GM13976 (cell line): Measurements from ENCODE around the gene FNBP1L.
"Not testable (repeated sequence)": the region's sequence is repeated elsewhere in the genome, so short reads cannot be mapped to it uniquely, and the experiment has no call there.

Experiments used
- DNase-seq: peaks from one replicate; pipeline ENCODE4 v3.0.0; 2012; ENCODE audit warnings: low spot score
- in situ Hi-C: fragments of 300-500 bp; cut with MboI; formaldehyde crosslinking; loops from one replicate; pipeline ENCODE4 v1.12.0; 2022; ENCODE audit warnings: low sequenced_read_pairs, mixed read lengths, inconsistent platforms; ENCODE audit not compliant: unreplicated experiment
- TF ChIP-seq, protein P1 (sequence below): IDR thresholded peaks from 2 replicates; pipeline ENCODE4 v1.5.1; 2012; ENCODE audit warnings: borderline replicate concordance, mild to moderate bottlenecking; ENCODE audit not compliant: insufficient read depth; ENCODE audit errors: extremely low read depth, missing control alignments, control extremely low read depth

The FNBP1L gene

DNA sequence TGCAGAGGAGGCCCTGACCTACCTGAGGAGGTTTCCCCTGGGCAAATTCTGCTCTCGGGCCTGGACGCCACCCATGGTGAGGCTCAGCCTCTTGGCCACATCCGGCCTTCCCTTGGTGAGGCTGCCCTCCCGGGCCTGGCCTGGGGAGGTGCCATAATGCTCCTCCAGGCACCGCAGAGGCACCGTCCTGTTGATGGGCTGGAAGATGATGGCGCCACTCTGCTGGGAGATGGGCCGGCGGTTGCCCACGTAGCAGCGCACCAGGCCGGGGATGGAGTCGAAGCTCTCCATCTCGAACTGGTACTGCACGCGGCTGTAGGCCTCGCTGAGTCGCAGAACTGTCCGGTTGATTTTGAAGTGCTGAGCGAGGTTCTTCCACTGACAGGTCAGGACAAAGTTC lies 141.0 kb downstream of the FNBP1L start:
- in situ Hi-C loops = no loop called here
- DNase-seq = no peak
- TF ChIP-seq, protein P1, sequence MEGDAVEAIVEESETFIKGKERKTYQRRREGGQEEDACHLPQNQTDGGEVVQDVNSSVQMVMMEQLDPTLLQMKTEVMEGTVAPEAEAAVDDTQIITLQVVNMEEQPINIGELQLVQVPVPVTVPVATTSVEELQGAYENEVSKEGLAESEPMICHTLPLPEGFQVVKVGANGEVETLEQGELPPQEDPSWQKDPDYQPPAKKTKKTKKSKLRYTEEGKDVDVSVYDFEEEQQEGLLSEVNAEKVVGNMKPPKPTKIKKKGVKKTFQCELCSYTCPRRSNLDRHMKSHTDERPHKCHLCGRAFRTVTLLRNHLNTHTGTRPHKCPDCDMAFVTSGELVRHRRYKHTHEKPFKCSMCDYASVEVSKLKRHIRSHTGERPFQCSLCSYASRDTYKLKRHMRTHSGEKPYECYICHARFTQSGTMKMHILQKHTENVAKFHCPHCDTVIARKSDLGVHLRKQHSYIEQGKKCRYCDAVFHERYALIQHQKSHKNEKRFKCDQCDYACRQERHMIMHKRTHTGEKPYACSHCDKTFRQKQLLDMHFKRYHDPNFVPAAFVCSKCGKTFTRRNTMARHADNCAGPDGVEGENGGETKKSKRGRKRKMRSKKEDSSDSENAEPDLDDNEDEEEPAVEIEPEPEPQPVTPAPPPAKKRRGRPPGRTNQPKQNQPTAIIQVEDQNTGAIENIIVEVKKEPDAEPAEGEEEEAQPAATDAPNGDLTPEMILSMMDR = no peak

DNA sequence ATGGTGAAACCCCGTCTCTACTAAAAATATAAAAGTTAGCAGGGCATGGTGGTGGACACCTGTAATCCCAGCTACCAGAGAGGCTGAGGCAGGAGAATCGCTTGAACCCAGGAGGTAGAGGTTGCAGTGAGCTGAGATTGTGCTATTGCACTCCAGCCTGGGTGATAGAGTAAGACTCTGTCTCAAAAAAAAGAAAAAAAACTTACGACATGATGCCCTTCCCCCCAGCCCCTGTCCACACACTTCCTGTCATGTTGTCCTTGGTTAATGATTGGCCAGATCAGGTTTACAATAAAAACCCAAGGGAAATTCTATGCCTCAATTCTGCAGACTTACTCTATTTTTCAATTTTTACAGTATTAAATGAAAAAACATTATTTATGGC lies 143.4 kb downstream of the FNBP1L start:
- in situ Hi-C loops, DNase-seq: not testable (repeated sequence)

DNA sequence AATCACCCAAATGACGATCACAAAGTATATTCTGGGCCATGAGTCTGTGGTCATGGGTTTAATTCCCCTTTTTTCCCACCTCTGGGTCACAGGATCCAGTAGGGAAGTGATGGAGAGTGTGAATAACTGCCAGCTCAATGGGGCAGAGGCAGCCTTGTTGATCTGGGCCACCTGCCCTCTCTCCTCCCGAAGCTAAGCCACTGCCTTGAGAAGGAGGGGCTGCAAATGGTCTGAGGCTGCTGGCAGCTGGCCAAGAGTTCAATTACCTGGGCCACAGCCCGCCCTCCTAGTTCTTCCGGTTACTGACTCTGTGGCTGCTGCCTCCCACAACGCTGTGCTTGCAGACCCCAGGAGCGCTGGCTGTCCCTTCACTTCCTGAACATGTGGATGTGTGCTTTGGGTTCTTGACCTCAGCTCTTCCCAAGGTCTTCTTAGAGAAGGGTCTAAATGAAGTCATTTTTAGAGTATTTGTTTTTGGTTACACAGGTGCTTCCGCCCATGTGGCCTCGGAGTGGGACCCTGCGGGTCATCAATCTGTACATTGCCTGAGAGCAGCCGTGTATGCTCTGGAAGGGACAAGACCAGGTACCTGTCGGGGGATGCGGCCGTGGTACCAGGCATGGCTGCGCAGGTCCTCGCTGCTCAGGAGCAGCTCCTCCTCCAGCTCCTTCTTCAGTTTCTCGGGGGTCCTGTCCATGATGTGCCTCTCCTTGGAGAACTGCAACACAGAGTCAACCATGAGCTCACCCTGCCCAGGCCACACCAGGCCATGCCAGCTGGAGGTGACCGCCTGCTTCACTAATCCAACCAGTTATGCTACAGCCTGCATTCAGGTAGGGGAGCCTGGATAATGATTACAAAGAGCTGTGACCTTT lies 144.0 kb downstream of the FNBP1L start:
- peak; percentile 72 for DNase-seq
- in situ Hi-C loops = no loop called here
- TF ChIP-seq, protein P1 = no peak

DNA sequence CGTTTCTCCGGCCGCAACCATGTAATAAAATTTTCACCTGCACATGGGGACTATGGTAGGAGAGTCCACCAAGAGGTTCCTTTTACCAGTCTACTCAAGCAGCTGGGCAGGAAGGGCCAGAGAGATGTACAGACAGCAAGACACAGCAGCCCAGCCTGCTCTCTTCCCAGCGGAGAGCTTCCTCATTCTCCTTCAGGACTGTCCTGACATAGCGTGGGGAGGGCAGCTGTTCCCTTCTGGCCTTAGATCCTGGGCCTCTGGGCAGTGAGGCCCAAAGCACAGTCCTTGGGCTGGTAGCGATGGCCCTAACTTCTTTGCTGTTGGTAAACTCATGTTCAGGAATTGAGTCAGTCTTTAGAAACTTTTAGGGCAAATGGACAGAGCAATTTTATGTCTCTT lies 144.6 kb downstream of the FNBP1L start:
- in situ Hi-C loops = no loop called here
- DNase-seq = no peak
- TF ChIP-seq, protein P1 = no peak

DNA sequence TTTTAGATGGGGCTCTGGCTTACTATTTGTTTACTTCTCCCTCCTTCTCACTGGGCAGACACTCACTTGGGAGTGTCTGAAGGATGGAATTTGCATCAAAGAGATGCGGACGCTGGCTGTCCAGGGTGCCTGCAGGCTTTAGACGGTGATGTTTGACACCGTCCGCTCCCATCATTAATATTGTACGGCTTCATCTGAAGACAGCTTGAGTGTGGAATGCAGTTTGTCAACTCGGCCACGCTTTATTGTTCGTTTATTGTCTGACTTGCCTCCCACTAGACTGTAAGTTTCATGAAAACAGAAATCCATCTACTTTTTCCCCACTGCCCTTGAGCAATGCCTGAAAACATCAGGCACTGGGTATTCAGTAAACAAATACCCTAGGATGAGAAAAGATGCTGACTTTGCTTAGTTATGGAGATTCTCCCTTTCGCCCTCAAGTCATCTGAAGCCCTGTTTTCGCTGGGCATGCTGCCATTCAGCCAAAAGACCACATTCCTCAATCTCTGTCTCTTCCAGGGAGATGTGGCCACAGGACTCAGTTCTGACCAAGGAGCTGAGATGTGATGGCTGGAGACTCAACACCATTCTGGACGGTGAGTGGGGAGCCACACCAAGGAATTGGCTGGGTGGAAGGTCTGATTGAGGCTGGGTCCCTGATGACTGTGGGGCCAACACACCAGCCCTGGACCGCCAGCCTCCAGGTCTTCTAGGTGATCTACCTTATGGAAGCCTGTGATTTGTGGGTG lies 146.1 kb downstream of the FNBP1L start:
- TF ChIP-seq, protein P1 = no peak
- in situ Hi-C loops = no loop called here
- DNase-seq = no peak

DNA sequence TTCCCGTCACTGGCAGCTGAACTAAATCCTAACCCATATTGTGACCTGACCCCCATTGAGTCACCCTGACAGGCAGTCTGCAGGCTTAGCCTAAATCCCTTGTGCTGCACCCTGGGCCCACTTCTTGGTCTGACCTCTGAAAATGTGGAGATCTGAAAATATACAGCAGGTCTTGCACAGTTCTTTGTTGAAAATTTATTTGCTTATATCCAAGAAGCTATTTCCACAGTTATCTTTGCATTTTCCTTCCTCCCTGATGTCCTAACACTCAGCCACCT lies 146.6 kb downstream of the FNBP1L start:
- TF ChIP-seq, protein P1 = no peak
- in situ Hi-C loops = no loop called here
- no peak for DNase-seq

DNA sequence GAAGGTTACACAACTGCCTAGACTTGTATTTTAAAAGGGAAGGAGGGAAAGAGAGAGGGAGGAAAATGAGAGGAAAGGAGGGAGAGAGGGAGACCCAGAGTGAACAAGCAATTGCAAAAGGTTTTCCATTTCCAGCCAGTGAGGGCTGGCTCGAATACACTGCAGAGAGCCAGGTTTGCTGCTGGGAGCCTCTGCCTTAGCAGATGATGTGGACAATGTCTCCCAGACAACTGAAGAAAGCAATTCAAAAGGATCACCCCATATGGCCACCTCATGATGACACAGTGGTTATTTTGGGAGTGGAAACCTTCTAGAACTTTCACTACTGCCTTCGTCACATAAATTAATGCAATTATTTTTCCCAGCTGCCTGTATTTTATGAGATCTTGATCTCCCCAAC lies 147.3 kb downstream of the FNBP1L start:
- no peak for DNase-seq
- in situ Hi-C loops = no loop called here

More for the DNA sequence above, 147.3 kb downstream of the FNBP1L start:
- TF ChIP-seq, protein P1 = no peak
